ENCODE results near the gene CFAP73. TPM values are rescaled to one million over a fixed set of nuclear protein-coding genes. Genes with fewer than 3 reads are reported as not detected.

CFAP73 gene
- total and polyA plus RNA-seq, 10 donors: 0.64 to 0.71 (median 0.70) TPM; not detected in 7

- intact Hi-C loops (cut with DNase I; ENCODE audit: low total_unique reads): loop anchor here (5.0 to 10.0 kb wide), 2 partner anchors 61 to 108 kb away; no protein-coding TSS in a partner anchor
- TF ChIP-seq POLR2AphosphoS5 (IDR thresholded peaks at IDR 0.05) (no peak), POLR2A (IDR thresholded peaks at IDR 0.05) (no peak)
- TF ChIP-seq, protein P1, sequence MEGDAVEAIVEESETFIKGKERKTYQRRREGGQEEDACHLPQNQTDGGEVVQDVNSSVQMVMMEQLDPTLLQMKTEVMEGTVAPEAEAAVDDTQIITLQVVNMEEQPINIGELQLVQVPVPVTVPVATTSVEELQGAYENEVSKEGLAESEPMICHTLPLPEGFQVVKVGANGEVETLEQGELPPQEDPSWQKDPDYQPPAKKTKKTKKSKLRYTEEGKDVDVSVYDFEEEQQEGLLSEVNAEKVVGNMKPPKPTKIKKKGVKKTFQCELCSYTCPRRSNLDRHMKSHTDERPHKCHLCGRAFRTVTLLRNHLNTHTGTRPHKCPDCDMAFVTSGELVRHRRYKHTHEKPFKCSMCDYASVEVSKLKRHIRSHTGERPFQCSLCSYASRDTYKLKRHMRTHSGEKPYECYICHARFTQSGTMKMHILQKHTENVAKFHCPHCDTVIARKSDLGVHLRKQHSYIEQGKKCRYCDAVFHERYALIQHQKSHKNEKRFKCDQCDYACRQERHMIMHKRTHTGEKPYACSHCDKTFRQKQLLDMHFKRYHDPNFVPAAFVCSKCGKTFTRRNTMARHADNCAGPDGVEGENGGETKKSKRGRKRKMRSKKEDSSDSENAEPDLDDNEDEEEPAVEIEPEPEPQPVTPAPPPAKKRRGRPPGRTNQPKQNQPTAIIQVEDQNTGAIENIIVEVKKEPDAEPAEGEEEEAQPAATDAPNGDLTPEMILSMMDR (IDR thresholded peaks at IDR 0.05 in 8 of 11, conservative IDR thresholded peaks at IDR 0.05 in 3 of 11): no peak
- peaks cover 0 to 59% (median 27%) of the 10 kb centered on the region in 7 donors for H3K27me3 ChIP-seq (replicated peaks in 1 of 7)
- H3K9me3 ChIP-seq: no peaks in the 10 kb centered on the region
- 18 to 32% (median 22%) methylated on average over 7 of the region's 7 CpGs for WGBS, 5 donors
- no peak overlapping the region for H3K27ac ChIP-seq
- no peak for DNase-seq
- peaks cover 0 to 43% (median 34%) of the 10 kb centered on the region in 6 donors for H3K36me3 ChIP-seq
- H3K4me3 ChIP-seq: no peak overlapping the region
- peaks cover 19 to 44% (median 29%) of the 10 kb centered on the region in 6 donors for H3K4me1 ChIP-seq
These were observed 6.1 kb downstream of the CFAP73 start for GRCh38 chr12:113155646-113156045.

- intact Hi-C loops (cut with DNase I; ENCODE audit: low total_unique reads): loop anchor here (5.0 to 10.0 kb wide), 2 partner anchors 63 to 110 kb away; no protein-coding TSS in a partner anchor
- peaks cover 0 to 42% (median 21%) of the 10 kb centered on the region in 7 donors for H3K27me3 ChIP-seq (replicated peaks in 1 of 7)
These were observed 7.8 kb downstream of the CFAP73 start for GRCh38 chr12:113157218-113157859.

GRCh38 chr12:113158439-113159203, 9.1 kb downstream of the CFAP73 start:
- intact Hi-C loops (cut with DNase I; ENCODE audit: low total_unique reads): loop anchor here (5.0 to 10.0 kb wide), 2 partner anchors 64 to 111 kb away; no protein-coding TSS in a partner anchor
- WGBS, 5 donors: 93 to 98% (median 97%) methylated on average over 12 to 26 of the region's 26 CpGs
- H3K4me3 ChIP-seq: no peak overlapping the region
- TF ChIP-seq, protein P1 (IDR thresholded peaks at IDR 0.05 in 8 of 11, conservative IDR thresholded peaks at IDR 0.05 in 3 of 11): no peak
- TF ChIP-seq POLR2A (IDR thresholded peaks at IDR 0.05): no peak
- peak in 1 of 3 donors; percentile 48 for TF ChIP-seq POLR2AphosphoS5 (IDR thresholded peaks at IDR 0.05)
- H3K4me1 ChIP-seq: peaks cover 10 to 28% (median 17%) of the 10 kb centered on the region in 6 donors
- H3K36me3 ChIP-seq: peaks cover 0 to 73% (median 63%) of the 10 kb centered on the region in 6 donors
- H3K27me3 ChIP-seq (replicated peaks in 1 of 7): peaks cover 0 to 29% (median 17%) of the 10 kb centered on the region in 7 donors
- no peak for DNase-seq
- no peak overlapping the region for H3K27ac ChIP-seq
- no peaks in the 10 kb centered on the region for H3K9me3 ChIP-seq

More at GRCh38 chr12:113157218-113157859, 7.8 kb downstream of the CFAP73 start:
- peaks cover 0 to 60% (median 50%) of the 10 kb centered on the region in 6 donors for H3K36me3 ChIP-seq
- no peak overlapping the region for H3K4me3 ChIP-seq
- WGBS, 5 donors: 84 to 95% (median 89%) methylated on average over 11 to 12 of the region's 12 CpGs
- no peaks in the 10 kb centered on the region for H3K9me3 ChIP-seq
- H3K27ac ChIP-seq: no peak overlapping the region
- TF ChIP-seq POLR2A (IDR thresholded peaks at IDR 0.05): no peak
- TF ChIP-seq, protein P1 (IDR thresholded peaks at IDR 0.05 in 8 of 11, conservative IDR thresholded peaks at IDR 0.05 in 3 of 11): no peak
- TF ChIP-seq POLR2AphosphoS5 (IDR thresholded peaks at IDR 0.05): peak in 1 of 3 donors; percentile 62
- peaks cover 19 to 41% (median 29%) of the 10 kb centered on the region in 6 donors for H3K4me1 ChIP-seq
- DNase-seq: no peak
